Neural progenitor cell (in vitro differentiated cells): ENCODE data around the gene BNIP3. TPM values are rescaled to one million over a fixed set of nuclear protein-coding genes. Genes with fewer than 3 reads are reported as not detected.

Source experiments
- DNase-seq: peaks from one replicate; pipeline ENCODE4 v3.0.0-alpha.2; 2016; ENCODE audit warnings: low spot score
- H2AFZ ChIP-seq: fragments of 200-600 bp; sonication (generic); replicated peaks from 2 replicates; pipeline ENCODE4 v1.6.1; 2016; ENCODE audit warnings: antibody characterized with exemption
- H3F3A ChIP-seq: fragments of 200-600 bp; sonication (generic); 2 replicates; pipeline ENCODE4 v1.6.1; 2016; ENCODE audit warnings: antibody characterized with exemption, low read depth
- H3K27ac ChIP-seq: fragments of 200-600 bp; sonication (generic); 2 replicates; pipeline ENCODE4 v1.5.1; 2016; ENCODE audit warnings: mild to moderate bottlenecking
- H3K27me3 ChIP-seq: fragments of 200-600 bp; sonication (generic); 2 replicates; pipeline ENCODE4 v1.6.1; 2016; ENCODE audit warnings: mild to moderate bottlenecking, moderate library complexity
- H3K36me3 ChIP-seq: fragments of 200-600 bp; sonication (generic); 2 replicates; pipeline ENCODE4 v1.5.1; 2016
- H3K4me1 ChIP-seq: fragments of 200-600 bp; sonication (generic); 2 replicates; pipeline ENCODE4 v1.6.1; 2016; ENCODE audit warnings: mixed run types
- H3K4me2 ChIP-seq: fragments of 200-600 bp; sonication (generic); 2 replicates; pipeline ENCODE4 v1.6.1; 2016
- H3K4me3 ChIP-seq: fragments of 200-600 bp; sonication (generic); 2 replicates; pipeline ENCODE4 v1.5.1; 2016
- H3K79me2 ChIP-seq: fragments of 200-600 bp; sonication (generic); 2 replicates; pipeline ENCODE4 v1.6.1; 2016; ENCODE audit warnings: low read depth
- H3K9ac ChIP-seq: fragments of 200-600 bp; sonication (generic); 2 replicates; pipeline ENCODE4 v1.6.1; 2016
- H3K9me3 ChIP-seq: fragments of 200-600 bp; sonication (generic); 2 replicates; pipeline ENCODE4 v1.5.1; 2016; ENCODE audit warnings: low read depth
- H4K20me1 ChIP-seq: fragments of 200-600 bp; sonication (generic); 2 replicates; pipeline ENCODE4 v1.6.1; 2016; ENCODE audit warnings: low read depth
- H3K27ac Mint-ChIP-seq: 3 replicates; pipeline ENCODE4 v1.8.0; 2021; ENCODE audit warnings: mixed read lengths
- H3K27me3 Mint-ChIP-seq: 2 replicates; pipeline ENCODE4 v1.8.0; 2022; ENCODE audit warnings: low read depth, mild to moderate bottlenecking, inconsistent platforms, moderate library complexity, mixed read lengths; ENCODE audit not compliant: insufficient read depth
- H3K36me3 Mint-ChIP-seq: 3 replicates; pipeline ENCODE4 v1.8.0; 2021; ENCODE audit warnings: mixed read lengths
- H3K4me1 Mint-ChIP-seq: 3 replicates; pipeline ENCODE4 v1.8.0; 2021; ENCODE audit warnings: mixed read lengths
- H3K4me3 Mint-ChIP-seq: 3 replicates; pipeline ENCODE4 v1.8.0; 2021; ENCODE audit warnings: mild to moderate bottlenecking, moderate library complexity, mixed read lengths
- H3K9me3 Mint-ChIP-seq: 3 replicates; pipeline ENCODE4 v1.8.0; 2020; ENCODE audit warnings: mixed read lengths
- EZH2 ChIP-seq: fragments of 200-600 bp; sonication (generic); IDR thresholded peaks from 2 replicates; pipeline ENCODE4 v1.6.1; 2017; ENCODE audit warnings: antibody characterized with exemption, mild to moderate bottlenecking, moderate library complexity
- EZH2phosphoT487 ChIP-seq: fragments of 200-600 bp; sonication (generic); IDR thresholded peaks from 2 replicates; pipeline ENCODE4 v1.6.1; 2017; ENCODE audit warnings: antibody characterized with exemption
- total RNA-seq: library from RNA; depleted of rRNA; stranded (reverse); fragments of >200 nt; gene quantifications from 2 replicates; pipeline ENCODE4 v1.2.3, GENCODE V29; 2015; ENCODE audit warnings: low replicate concordance
- TF ChIP-seq, protein P1 (sequence below): fragments of 200-600 bp; sonication (generic); IDR thresholded peaks from 2 replicates; pipeline ENCODE4 v1.5.1; 2017; ENCODE audit warnings: antibody characterized with exemption, mild to moderate bottlenecking

The BNIP3 gene
- total RNA-seq, 1 donor from 2014 or later = 256 TPM

DNA sequence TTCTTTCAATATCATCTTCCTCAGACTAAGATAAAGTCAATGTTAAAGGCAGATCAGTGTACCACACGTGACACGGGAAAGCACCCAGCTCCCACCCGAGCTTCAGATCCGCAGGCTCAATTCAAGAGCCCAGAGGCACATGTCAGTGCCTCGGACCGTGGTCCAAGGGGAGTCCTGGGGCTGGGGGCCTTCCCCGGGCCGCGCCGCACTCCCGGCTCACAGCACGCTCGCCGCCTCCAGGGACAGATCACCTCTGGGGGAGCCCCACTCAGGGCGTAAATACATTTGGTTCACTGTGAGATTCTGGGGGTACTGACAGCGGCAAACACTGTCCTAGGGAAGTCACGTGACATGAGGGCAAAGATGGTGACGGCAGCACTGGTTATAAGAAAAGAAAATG, 10.8 kb downstream of the BNIP3 start:
- Mint-ChIP-seq H3K27me3 (peaks cover 3% of the 10 kb centered on the region), H3K4me3 (no peak overlapping the region), H3K36me3 (peaks cover 53% of the 10 kb centered on the region), H3K4me1 (peaks cover 22% of the 10 kb centered on the region), H3K9me3 (no peaks in the 10 kb centered on the region), H3K27ac (no peak overlapping the region)
- Histone ChIP-seq H2AFZ (no peak overlapping the region), H3K79me2 (peaks cover 46% of the 10 kb centered on the region), H3K27me3 (no peaks in the 10 kb centered on the region), H3K4me3 (no peak overlapping the region), H3K36me3 (peaks cover 3% of the 10 kb centered on the region), H4K20me1 (peaks cover 89% of the 10 kb centered on the region), H3K9me3 (no peaks in the 10 kb centered on the region), H3K4me2 (no peak overlapping the region), H3K4me1 (no peaks in the 10 kb centered on the region), H3F3A (peaks cover 9% of the 10 kb centered on the region), H3K27ac (no peak overlapping the region), H3K9ac (no peak overlapping the region)
- TF ChIP-seq EZH2phosphoT487 = no peak
- TF ChIP-seq, protein P1, sequence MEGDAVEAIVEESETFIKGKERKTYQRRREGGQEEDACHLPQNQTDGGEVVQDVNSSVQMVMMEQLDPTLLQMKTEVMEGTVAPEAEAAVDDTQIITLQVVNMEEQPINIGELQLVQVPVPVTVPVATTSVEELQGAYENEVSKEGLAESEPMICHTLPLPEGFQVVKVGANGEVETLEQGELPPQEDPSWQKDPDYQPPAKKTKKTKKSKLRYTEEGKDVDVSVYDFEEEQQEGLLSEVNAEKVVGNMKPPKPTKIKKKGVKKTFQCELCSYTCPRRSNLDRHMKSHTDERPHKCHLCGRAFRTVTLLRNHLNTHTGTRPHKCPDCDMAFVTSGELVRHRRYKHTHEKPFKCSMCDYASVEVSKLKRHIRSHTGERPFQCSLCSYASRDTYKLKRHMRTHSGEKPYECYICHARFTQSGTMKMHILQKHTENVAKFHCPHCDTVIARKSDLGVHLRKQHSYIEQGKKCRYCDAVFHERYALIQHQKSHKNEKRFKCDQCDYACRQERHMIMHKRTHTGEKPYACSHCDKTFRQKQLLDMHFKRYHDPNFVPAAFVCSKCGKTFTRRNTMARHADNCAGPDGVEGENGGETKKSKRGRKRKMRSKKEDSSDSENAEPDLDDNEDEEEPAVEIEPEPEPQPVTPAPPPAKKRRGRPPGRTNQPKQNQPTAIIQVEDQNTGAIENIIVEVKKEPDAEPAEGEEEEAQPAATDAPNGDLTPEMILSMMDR = no peak
- no peak for TF ChIP-seq EZH2
- no peak for DNase-seq

DNA sequence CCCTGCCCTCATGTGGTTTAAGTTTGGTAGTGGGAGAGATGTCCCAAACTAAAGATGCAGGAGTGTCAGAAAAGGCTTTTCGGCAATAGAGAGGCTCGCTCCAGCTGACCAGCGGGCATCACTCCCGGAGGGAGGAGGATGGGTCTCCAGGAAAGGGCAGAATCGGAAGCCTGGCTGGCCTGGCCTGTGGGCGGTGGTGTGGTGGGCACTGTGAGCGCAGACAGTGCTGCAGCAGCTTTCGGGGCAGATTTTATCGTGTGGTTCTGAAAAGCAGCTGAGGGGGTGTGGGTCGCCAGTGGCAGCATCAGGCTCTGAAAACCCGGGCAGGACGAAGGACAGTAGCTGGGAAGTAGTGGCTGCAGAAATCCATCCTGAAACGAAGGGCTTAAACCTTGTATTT, 12.8 kb downstream of the BNIP3 start:
- Mint-ChIP-seq H3K27me3 (peaks cover 2% of the 10 kb centered on the region), H3K27ac (peak overlapping the region; percentile 69), H3K4me3 (no peak overlapping the region), H3K36me3 (peaks cover 43% of the 10 kb centered on the region), H3K4me1 (peaks cover 13% of the 10 kb centered on the region), H3K9me3 (no peaks in the 10 kb centered on the region)
- DNase-seq = no peak
- Histone ChIP-seq H3F3A (peaks cover 12% of the 10 kb centered on the region), H4K20me1 (peaks cover 69% of the 10 kb centered on the region), H3K9ac (no peak overlapping the region), H3K4me1 (no peaks in the 10 kb centered on the region), H3K9me3 (no peaks in the 10 kb centered on the region), H3K4me2 (no peak overlapping the region), H2AFZ (no peak overlapping the region), H3K27ac (no peak overlapping the region), H3K36me3 (peaks cover 3% of the 10 kb centered on the region), H3K27me3 (no peaks in the 10 kb centered on the region), H3K4me3 (no peak overlapping the region), H3K79me2 (peaks cover 26% of the 10 kb centered on the region)
- TF ChIP-seq EZH2phosphoT487 (no peak), EZH2 (no peak)
- TF ChIP-seq, protein P1 = no peak

DNA sequence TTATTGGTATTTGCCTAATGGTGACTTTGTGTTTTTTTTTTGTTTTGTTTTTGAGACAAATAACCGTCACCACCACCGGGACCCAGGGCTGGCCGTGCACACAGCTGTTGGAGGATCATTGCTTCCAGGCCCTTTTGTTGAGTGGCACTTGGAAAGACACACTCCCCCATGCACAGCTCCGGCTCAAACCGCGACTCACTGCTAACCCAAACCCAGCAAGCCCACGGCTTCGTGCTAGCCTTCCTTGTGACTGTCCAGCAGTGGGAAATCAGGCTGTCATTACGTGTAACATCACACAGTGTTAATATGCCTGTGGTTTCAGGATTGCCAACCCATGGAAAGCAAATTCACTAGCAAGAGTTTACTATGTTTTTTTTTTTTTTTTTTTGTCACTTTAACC, 17.4 kb downstream of the BNIP3 start:
- Mint-ChIP-seq H3K9me3 (no peaks in the 10 kb centered on the region), H3K4me3 (no peak overlapping the region), H3K27ac (no peak overlapping the region), H3K4me1 (no peaks in the 10 kb centered on the region), H3K36me3 (peaks cover 21% of the 10 kb centered on the region), H3K27me3 (peaks cover 2% of the 10 kb centered on the region)
- Histone ChIP-seq H3K9me3 (no peaks in the 10 kb centered on the region), H4K20me1 (peaks cover 23% of the 10 kb centered on the region), H3K36me3 (no peaks in the 10 kb centered on the region), H3F3A (peaks cover 12% of the 10 kb centered on the region), H3K79me2 (no peaks in the 10 kb centered on the region), H3K4me2 (no peak overlapping the region), H3K27ac (no peak overlapping the region), H3K9ac (no peak overlapping the region), H3K4me3 (no peak overlapping the region), H3K4me1 (no peaks in the 10 kb centered on the region), H2AFZ (no peak overlapping the region), H3K27me3 (no peaks in the 10 kb centered on the region)
- TF ChIP-seq, protein P1 = no peak
- TF ChIP-seq EZH2 (no peak), EZH2phosphoT487 (no peak)
- no peak for DNase-seq

DNA sequence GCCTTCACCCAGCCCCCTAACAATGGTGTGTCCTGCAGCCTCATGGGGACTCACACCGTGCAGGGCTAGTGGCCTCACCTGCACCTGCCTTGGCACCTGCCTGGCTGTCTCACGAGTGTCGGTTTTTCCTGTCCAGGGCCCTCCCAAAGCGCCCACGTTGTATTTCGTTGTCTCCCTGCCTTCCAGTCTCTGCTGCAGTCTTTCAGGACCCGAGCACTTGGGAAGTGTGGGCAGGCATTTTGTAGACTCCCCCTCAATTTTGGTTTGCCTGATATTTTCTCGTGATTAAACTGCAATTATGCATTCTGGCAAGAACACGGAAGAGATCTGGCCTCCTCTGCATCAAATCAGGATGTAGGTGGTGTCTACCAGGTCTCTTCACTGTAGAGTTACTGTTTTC, 17.9 kb downstream of the BNIP3 start:
- Histone ChIP-seq H3K4me2 (no peak overlapping the region), H3K9ac (no peak overlapping the region), H4K20me1 (peaks cover 19% of the 10 kb centered on the region), H3K27me3 (no peaks in the 10 kb centered on the region), H2AFZ (no peak overlapping the region), H3K4me3 (no peak overlapping the region), H3K27ac (no peak overlapping the region), H3K36me3 (no peaks in the 10 kb centered on the region), H3K79me2 (no peaks in the 10 kb centered on the region), H3F3A (peaks cover 12% of the 10 kb centered on the region), H3K4me1 (no peaks in the 10 kb centered on the region), H3K9me3 (no peaks in the 10 kb centered on the region)
- no peak overlapping the region for H3K4me3 Mint-ChIP-seq
- H3K9me3 Mint-ChIP-seq = no peaks in the 10 kb centered on the region
- H3K4me1 Mint-ChIP-seq = no peaks in the 10 kb centered on the region
- H3K36me3 Mint-ChIP-seq = peaks cover 20% of the 10 kb centered on the region
- peak overlapping the region; percentile 6 for H3K27ac Mint-ChIP-seq
- TF ChIP-seq EZH2 (no peak), EZH2phosphoT487 (no peak)
- TF ChIP-seq, protein P1 = no peak
- peaks cover 2% of the 10 kb centered on the region for H3K27me3 Mint-ChIP-seq
- no peak for DNase-seq
